HUDEP-2 (cell line): Measurements from ENCODE around the gene DCAKD.
A peak's percentile ranks its signal among the peaks of the same experiment; 100 is the strongest.

ENCODE experiments used
- DNase-seq, 76 experiments: peaks; one replicate each; lab custom pipeline; 2025; ENCODE audit not compliant: unreplicated experiment in 76 of 76; lab: John Stamatoyannopoulos, UW

Gene DCAKD

GRCh38 chr17:45032174-45032541 lies 19.3 kb downstream of the DCAKD start:
- DNase-seq = no peak

DNA sequence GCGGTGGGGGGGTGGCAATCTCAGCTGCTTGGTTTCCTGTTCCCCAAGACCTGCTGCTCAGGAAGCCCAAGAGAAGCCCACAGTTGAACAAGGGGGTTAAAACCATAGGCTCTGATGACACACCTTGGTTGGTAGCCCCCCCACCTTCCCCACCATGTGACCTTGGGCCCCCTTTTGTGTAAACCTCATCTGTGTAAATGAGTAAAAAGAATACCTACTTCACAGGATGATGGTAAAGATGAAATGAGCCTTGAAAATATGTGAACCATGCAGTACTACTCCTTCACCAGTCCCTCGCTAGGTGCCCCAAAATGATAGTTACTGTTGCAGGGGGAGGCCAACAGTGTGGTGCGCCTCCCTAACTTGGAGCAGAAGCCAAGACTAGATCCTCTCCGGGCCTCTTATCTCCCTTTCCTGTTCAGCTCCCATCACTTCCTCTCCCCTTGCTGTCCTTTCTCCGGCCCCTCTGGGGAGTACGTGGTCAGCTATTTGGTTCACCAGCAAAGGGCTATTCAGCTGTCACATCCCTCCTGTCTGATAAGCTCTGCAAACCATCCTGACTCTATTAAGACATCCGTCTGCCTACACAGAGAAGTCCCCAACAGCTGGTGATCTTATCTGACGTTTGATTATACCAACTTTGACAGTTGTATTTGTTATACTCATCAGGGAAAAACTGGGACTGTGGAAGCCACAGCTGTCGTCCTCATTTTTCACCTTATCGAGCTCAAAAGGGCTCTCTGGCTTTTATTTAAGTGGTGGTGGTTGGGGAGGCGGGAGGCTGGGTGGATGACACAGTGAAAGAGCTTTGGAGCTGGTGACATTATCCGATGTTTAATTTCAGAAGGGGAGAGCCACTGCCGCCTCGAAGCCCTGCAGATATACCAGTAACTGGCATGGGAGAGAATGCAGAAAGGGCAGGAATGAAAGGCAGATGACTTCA lies 19.9 kb downstream of the DCAKD start:
- DNase-seq = no peak

- no peak for DNase-seq
Observed at GRCh38 chr17:45030733-45031132, 20.7 kb downstream of the DCAKD start.

- DNase-seq = no peak
Observed at GRCh38 chr17:45029758-45030423, 21.5 kb downstream of the DCAKD start.

- DNase-seq = no peak
Observed at GRCh38 chr17:45029096-45029495, 22.3 kb downstream of the DCAKD start.

DNA sequence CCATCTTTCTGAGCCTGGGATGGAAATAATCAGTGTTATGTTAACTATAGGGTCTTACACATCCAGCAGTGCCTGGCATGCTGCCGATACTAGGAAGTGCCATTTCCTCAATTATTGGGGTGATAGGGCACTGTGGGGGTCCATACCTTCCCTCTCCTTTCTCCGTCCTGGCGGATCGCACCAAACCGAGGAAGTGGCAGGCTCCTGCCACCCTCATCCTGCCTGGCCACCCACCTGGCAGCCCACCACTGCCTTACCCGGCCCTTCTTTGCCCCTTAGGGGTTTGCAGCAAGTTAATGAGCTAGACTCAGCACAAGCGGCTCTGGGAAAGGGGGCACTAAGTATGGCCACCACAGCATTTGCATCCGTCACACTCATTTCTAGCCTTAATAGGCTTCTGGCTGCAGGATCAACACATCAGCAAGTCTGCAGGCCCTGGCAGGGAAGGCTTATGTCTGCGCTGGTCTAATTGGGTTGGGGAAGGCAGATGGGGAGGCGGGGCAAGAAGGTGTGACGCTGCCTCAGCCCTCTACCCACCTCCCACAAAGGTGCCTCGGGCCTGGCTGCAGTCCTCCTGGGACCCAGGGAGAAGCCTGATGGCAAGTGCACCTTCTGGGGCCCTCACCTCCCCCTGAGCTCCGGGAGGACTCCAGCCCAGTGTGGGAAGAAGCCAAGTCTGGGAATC lies 28.6 kb downstream of the DCAKD start:
- no peak for DNase-seq

- no peak for DNase-seq
Observed at GRCh38 chr17:45022288-45022648, 29.2 kb downstream of the DCAKD start.

- DNase-seq = peak in 56 of 76 experiments; percentile 8 to 70 (median 38)
Observed at GRCh38 chr17:45021607-45022287, 29.7 kb downstream of the DCAKD start.

DNA sequence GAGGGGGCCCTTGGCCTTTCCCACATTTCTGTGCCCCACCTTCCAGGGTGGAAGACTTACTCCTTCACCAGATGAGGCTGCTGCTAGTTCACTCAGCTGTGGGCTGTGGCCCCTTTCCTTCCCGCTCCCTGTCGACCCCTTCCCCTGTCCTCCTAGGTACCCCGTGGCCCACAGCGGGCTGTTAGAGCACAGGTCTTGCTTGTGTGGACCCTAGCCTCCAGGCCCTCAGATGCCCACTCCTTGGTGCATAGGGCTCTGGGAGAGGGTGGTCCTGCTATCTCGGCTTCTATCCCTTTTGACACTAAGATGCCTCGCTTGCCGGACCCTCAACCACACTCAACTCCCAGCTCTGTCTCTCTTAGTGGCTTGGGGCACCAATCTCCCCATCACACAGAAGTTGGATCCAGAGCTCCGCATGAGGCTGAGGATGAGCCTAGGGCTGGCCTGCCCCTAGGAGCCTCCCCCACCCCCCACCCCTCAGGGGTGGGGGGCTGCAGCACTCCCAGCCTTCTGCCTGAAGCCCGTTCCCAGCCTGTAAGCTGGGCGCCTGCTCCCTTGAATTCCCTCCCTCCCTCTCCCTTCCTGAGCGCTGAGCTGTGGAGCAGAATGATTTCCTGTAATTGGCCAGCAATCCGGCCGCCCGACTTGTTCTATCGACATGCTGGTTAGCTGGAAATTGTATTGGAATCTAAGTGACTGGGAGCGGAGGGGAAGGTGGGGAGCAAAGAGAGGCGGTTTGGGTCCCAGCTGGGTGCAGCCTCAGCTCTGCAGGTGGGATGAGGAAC lies 30.9 kb downstream of the DCAKD start:
- DNase-seq = no peak

DNA sequence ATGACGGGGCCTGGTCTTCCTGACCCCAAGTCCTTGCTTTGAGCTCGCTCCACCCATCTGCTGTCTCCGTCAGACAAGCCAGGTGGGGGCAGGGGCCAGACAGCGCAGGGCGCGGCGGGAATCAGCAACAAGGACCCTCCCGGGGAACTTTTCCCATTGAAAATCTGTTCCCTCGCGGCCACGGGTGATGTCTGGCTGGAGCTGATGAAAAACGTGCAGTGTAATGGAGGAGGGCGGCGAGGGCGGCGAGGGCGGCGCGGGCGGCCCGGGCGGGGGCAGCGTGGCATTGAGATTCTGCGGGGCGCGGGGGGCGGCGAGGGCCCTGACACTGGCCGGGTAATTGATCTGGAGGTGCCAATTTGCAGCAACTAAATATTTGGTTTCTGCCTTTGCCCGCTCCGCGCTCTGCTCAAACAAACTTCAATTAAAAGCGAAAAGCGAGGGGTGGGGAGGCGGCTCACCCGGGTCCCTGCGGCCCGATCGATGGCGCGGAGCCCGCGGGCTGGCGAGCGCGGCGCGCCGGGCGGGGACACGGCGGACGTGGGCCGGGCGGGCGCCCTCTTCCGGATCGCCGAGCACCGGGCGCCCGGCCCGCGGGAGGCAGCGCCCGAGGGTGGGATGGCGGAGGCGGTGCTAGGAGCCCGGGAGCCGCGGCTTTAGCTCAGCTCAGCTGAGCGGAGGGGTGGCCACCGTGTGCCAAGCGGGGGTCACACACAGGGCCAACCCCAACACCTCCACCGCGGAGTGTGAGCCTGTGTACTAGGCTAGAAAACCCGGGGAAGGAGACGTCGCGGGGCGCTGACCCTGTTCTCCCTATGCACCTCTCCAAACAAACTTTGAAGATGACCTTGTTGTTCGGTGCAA lies 32.4 kb downstream of the DCAKD start:
- DNase-seq = peak in 17 of 76 experiments; percentile 7 to 42 (median 19)

GRCh38 chr17:45018514-45018847 lies 33.0 kb downstream of the DCAKD start:
- no peak for DNase-seq

GRCh38 chr17:45016823-45017222 lies 34.6 kb downstream of the DCAKD start:
- peak in 2 of 76 experiments; percentile 7 to 31 for DNase-seq

DNA sequence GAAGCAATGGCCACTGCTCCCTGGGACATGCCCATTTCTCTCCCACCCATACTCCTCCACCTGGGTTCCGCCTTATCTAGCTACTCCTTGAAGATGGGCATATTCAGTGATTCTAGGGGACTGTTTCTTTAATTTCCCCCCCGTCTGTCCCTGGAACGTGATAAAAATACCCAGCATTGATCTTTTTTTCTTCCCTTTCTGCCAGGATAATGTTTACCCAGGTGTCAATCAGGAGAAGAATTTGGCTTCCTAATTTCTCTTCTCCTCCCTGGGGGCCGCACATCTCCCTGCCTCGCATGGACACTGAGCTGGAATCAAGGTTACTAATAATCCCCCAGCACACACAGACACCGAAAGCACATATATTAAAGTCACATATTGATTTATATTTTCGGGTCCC lies 35.2 kb downstream of the DCAKD start:
- no peak for DNase-seq

GRCh38 chr17:45013021-45013997 lies 38.1 kb downstream of the DCAKD start:
- DNase-seq = no peak

DNA sequence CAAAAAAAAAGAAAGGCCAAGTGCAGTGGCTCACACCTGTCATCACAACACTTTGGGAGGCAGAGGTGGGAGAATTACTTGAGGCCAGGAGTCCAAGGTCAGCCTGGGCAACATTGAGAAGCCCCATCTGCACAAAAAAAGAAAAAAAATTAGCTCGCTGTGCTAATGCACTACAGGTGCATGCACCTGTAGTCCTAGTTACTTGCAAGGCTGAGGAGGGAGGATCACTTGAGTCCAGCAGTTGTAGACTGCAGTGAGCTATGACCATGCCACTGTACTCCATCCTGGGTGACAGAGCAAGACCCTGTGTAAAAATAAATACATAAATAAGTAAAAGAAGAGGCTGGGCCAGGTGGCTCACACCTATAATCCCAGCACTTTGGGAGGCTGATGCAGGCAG lies 39.7 kb downstream of the DCAKD start:
- DNase-seq = no peak

DNA sequence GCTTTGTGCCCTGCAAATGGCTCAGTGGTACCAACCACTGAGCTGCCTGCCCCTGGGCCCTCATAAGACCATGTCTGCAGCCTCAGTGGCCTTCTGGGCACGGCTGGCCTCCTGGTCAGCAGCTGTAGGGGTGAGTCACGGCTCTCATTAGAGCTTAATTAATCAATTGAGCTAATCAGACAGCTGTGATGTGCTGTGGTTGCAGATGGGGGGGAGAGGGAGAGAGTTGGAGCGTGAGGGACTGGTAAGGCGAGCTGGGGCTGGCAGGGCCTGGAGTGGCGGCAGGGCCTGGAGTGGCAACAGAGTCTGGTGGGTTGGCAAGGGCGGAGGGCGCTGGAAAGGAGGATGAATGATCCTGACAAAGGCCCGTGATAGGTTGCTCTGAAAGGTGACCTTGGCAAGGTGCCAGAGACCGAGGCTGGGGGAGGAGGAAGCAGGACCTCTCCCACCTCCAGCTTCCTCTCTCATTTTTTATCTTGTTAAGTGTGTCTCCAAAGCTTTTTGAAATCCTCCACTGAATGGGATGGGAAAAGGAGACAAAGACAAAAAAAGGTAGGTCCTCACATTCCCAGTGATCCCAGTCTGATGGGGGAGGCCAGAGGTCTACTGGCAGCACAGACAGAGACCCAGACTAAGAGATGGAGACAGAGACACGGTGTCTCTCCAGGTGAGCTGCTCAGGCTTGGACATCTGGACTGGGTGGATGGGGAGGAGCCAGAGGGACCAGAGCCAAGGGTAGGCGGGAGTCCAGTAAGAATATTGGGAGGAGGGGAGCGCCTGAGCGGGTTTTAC lies 41.6 kb downstream of the DCAKD start:
- DNase-seq = no peak

DNA sequence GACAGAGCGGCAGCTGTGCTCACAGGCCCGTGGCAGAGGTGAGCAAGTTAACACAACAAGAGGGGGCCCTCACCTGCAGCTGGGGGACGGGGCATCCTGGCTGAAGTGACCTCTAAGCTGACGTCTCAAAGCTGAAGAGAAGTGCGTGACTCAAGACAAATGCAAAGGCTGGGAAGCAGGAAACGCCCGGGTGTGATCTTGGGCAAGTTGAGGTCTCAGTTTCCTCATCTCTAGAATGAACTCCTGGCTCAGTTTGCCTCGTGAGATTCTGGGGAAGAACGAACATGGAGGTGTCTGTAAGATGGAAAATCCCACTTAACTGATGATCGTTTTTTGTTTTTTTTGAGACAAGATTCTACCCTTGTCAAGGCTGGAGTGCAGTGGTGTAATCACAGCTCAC lies 43.2 kb downstream of the DCAKD start:
- DNase-seq = no peak
